Neural cell (in vitro differentiated cells): ENCODE data around the gene DUOXA1. TPM values are rescaled to one million over a fixed set of nuclear protein-coding genes. Genes with fewer than 3 reads are reported as not detected.

ENCODE experiments used
- H2AFZ ChIP-seq: fragments of 200-600, 300-800 bp; sonication (generic), shearing (Covaris generic); 2 replicates; pipeline ENCODE4 v1.6.0; 2014; ENCODE audit warnings: low read depth, mild to moderate bottlenecking, antibody characterized with exemption, low read length, moderate library complexity
- H3F3A ChIP-seq: fragments of 200-600 bp; shearing (Covaris generic); 2 replicates; pipeline ENCODE4 v1.6.1; 2016; ENCODE audit warnings: mild to moderate bottlenecking, moderate library complexity, mixed read lengths, antibody characterized with exemption, low read length; ENCODE audit not compliant: insufficient read depth, poor library complexity, severe bottlenecking
- H3K27ac ChIP-seq: fragments of 200-600, 300-800 bp; sonication (generic), shearing (Covaris generic); 2 replicates; pipeline ENCODE4 v1.5.1; 2014; ENCODE audit warnings: mild to moderate bottlenecking, low read length, moderate library complexity
- H3K27me3 ChIP-seq: fragments of 300-800, 200-600 bp; sonication (generic), shearing (Covaris generic); 2 replicates; pipeline ENCODE4 v1.6.0; 2014; ENCODE audit warnings: mild to moderate bottlenecking, low read depth, low read length, moderate library complexity; ENCODE audit not compliant: insufficient read depth
- H3K36me3 ChIP-seq: fragments of 300-800, 200-600 bp; sonication (generic), shearing (Covaris generic); 2 replicates; pipeline ENCODE4 v1.5.1; 2014; ENCODE audit warnings: mild to moderate bottlenecking, antibody characterized with exemption, low read length, moderate library complexity; ENCODE audit not compliant: insufficient read depth
- H3K4me2 ChIP-seq: fragments of 300-800, 200-600 bp; sonication (generic), shearing (Covaris generic); 2 replicates; pipeline ENCODE4 v1.6.0; 2014; ENCODE audit warnings: mild to moderate bottlenecking, low read length
- H3K4me3 ChIP-seq: fragments of 300-800, 200-600 bp; sonication (generic), shearing (Covaris generic); 2 replicates; pipeline ENCODE4 v1.5.1; 2014; ENCODE audit warnings: mild to moderate bottlenecking, low read length, moderate library complexity
- H3K79me2 ChIP-seq: fragments of 200-600 bp; shearing (Covaris generic); replicated peaks from 2 replicates; pipeline ENCODE4 v1.6.0; 2014; ENCODE audit warnings: mild to moderate bottlenecking, low read length, moderate library complexity; ENCODE audit not compliant: insufficient read depth
- H3K9ac ChIP-seq: fragments of 300-800, 200-600 bp; sonication (generic), shearing (Covaris generic); 2 replicates; pipeline ENCODE4 v1.6.1; 2016; ENCODE audit warnings: mild to moderate bottlenecking, low read length, mixed read lengths
- H3K9me2 ChIP-seq: fragments of 200-600 bp; shearing (Covaris generic); 2 replicates; pipeline ENCODE4 v1.6.1; 2016; ENCODE audit warnings: mild to moderate bottlenecking, low read length, mixed read lengths; ENCODE audit not compliant: insufficient read depth
- H3K9me3 ChIP-seq: fragments of 200-600, 300-800 bp; sonication (generic), shearing (Covaris generic); 2 replicates; pipeline ENCODE4 v1.6.1; 2016; ENCODE audit warnings: mild to moderate bottlenecking, mixed run types, low read length, moderate library complexity, mixed read lengths
- H4K20me1 ChIP-seq: fragments of 200-600 bp; shearing (Covaris generic); 2 replicates; pipeline ENCODE4 v1.6.1; 2016; ENCODE audit warnings: mild to moderate bottlenecking, mixed run types; ENCODE audit not compliant: insufficient read depth
- CTCF ChIP-seq: fragments of 450-650 bp; IDR thresholded peaks from 2 replicates; pipeline ENCODE4 v1.5.1; 2014; ENCODE audit warnings: antibody characterized with exemption, mild to moderate bottlenecking, moderate library complexity; ENCODE audit not compliant: poor library complexity, severe bottlenecking
- EP300 ChIP-seq: fragments of 450-650 bp; conservative IDR thresholded peaks from 2 replicates; pipeline ENCODE4 v1.6.1; 2014; ENCODE audit warnings: antibody characterized with exemption, mild to moderate bottlenecking, moderate library complexity; ENCODE audit not compliant: poor library complexity, severe bottlenecking
- EZH2 ChIP-seq: fragments of 200-600, 300-800 bp; shearing (Covaris generic), sonication (generic); IDR thresholded peaks from 2 replicates; pipeline ENCODE4 v1.6.1; 2014; ENCODE audit warnings: antibody characterized with exemption, low read length, borderline replicate concordance, mild to moderate bottlenecking; ENCODE audit not compliant: insufficient read depth, poor library complexity, severe bottlenecking
- MXI1 ChIP-seq: fragments of 450-650 bp; conservative IDR thresholded peaks from 2 replicates; pipeline ENCODE4 v1.6.1; 2014; ENCODE audit warnings: antibody characterized with exemption, mild to moderate bottlenecking; ENCODE audit not compliant: poor library complexity, severe bottlenecking
- POLR2AphosphoS5 ChIP-seq: IDR thresholded peaks from 2 replicates; pipeline ENCODE4 v1.6.1; 2012
- RAD21 ChIP-seq: fragments of 450-650 bp; conservative IDR thresholded peaks from 2 replicates; pipeline ENCODE4 v1.6.1; 2014; ENCODE audit warnings: antibody characterized with exemption, mild to moderate bottlenecking, moderate library complexity
- SMC3 ChIP-seq: fragments of 450-650 bp; conservative IDR thresholded peaks from 2 replicates; pipeline ENCODE4 v1.6.1; 2014; ENCODE audit warnings: antibody characterized with exemption, mild to moderate bottlenecking, moderate library complexity; ENCODE audit not compliant: poor library complexity
- TAF1 ChIP-seq: IDR thresholded peaks from 2 replicates; pipeline ENCODE4 v1.6.1; 2012; ENCODE audit warnings: low read depth
- polyA plus RNA-seq: library from polyadenylated mRNA; depleted of rRNA; stranded (reverse); fragments of >200 nt; gene quantifications from 2 replicates; pipeline ENCODE4 v1.2.3, GENCODE V29; 2014
- TF ChIP-seq, protein P1 (sequence below): IDR thresholded peaks from 2 replicates; pipeline ENCODE4 v1.6.1; 2012; ENCODE audit warnings: borderline replicate concordance

DUOXA1 gene
- polyA plus RNA-seq, 1 donor from 2014 or later, result not detected

GRCh38 chr15:45167631-45168205 lies 38.0 kb upstream of the DUOXA1 start:
- Histone ChIP-seq H3K27me3 (no peaks in the 10 kb centered on the region), H2AFZ (no peak overlapping the region), H3K27ac (peak overlapping the region; percentile 88), H4K20me1 (no peaks in the 10 kb centered on the region), H3K4me3 (peak overlapping the region; percentile 64), H3K79me2 (no peaks in the 10 kb centered on the region), H3K4me2 (peak overlapping the region; percentile 55), H3K9me3 (no peaks in the 10 kb centered on the region), H3K9me2 (no peaks in the 10 kb centered on the region), H3K36me3 (no peaks in the 10 kb centered on the region), H3K9ac (peak overlapping the region; percentile 77), H3F3A (no peaks in the 10 kb centered on the region)
- no peak for TF ChIP-seq MXI1
- no peak for TF ChIP-seq TAF1
- TF ChIP-seq EP300, result no peak
- no peak for TF ChIP-seq POLR2AphosphoS5
- TF ChIP-seq SMC3, result no peak
- TF ChIP-seq RAD21, result no peak
- TF ChIP-seq, protein P1, sequence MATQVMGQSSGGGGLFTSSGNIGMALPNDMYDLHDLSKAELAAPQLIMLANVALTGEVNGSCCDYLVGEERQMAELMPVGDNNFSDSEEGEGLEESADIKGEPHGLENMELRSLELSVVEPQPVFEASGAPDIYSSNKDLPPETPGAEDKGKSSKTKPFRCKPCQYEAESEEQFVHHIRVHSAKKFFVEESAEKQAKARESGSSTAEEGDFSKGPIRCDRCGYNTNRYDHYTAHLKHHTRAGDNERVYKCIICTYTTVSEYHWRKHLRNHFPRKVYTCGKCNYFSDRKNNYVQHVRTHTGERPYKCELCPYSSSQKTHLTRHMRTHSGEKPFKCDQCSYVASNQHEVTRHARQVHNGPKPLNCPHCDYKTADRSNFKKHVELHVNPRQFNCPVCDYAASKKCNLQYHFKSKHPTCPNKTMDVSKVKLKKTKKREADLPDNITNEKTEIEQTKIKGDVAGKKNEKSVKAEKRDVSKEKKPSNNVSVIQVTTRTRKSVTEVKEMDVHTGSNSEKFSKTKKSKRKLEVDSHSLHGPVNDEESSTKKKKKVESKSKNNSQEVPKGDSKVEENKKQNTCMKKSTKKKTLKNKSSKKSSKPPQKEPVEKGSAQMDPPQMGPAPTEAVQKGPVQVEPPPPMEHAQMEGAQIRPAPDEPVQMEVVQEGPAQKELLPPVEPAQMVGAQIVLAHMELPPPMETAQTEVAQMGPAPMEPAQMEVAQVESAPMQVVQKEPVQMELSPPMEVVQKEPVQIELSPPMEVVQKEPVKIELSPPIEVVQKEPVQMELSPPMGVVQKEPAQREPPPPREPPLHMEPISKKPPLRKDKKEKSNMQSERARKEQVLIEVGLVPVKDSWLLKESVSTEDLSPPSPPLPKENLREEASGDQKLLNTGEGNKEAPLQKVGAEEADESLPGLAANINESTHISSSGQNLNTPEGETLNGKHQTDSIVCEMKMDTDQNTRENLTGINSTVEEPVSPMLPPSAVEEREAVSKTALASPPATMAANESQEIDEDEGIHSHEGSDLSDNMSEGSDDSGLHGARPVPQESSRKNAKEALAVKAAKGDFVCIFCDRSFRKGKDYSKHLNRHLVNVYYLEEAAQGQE, result no peak
- TF ChIP-seq EZH2, result no peak
- no peak for TF ChIP-seq CTCF

GRCh38 chr15:45166834-45167630 lies 37.4 kb upstream of the DUOXA1 start:
- no peaks in the 10 kb centered on the region for H3F3A ChIP-seq

More at GRCh38 chr15:45166834-45167630, 37.4 kb upstream of the DUOXA1 start:
- H3K4me3 ChIP-seq, result peak overlapping the region; percentile 64
- H3K9me2 ChIP-seq, result no peaks in the 10 kb centered on the region
- peak overlapping the region; percentile 88 for H3K27ac ChIP-seq
- TF ChIP-seq TAF1 (peak; percentile 56), POLR2AphosphoS5 (peak; percentile 73), EZH2 (no peak), EP300 (peak; percentile 80), CTCF (peak; percentile 56), MXI1 (peak; percentile 28), SMC3 (peak; percentile 52), RAD21 (peak; percentile 36)
- TF ChIP-seq, protein P1, result peak; percentile 61
- H3K4me2 ChIP-seq, result peak overlapping the region; percentile 55
- H4K20me1 ChIP-seq, result no peaks in the 10 kb centered on the region
- H2AFZ ChIP-seq, result peak overlapping the region; percentile 33
- H3K27me3 ChIP-seq, result no peaks in the 10 kb centered on the region
- no peaks in the 10 kb centered on the region for H3K9me3 ChIP-seq
- H3K36me3 ChIP-seq, result no peaks in the 10 kb centered on the region
- no peaks in the 10 kb centered on the region for H3K79me2 ChIP-seq
- peak overlapping the region; percentile 77 for H3K9ac ChIP-seq
